Activated T-cell treated with anti-CD3 and anti-CD28 coated beads, Interleukin-2, amount 50 U/mL, for 48 hours (primary cell): ENCODE data around the gene CAPZA1.
"Not testable (repeated sequence)": the region's sequence is repeated elsewhere in the genome, so short reads cannot be mapped to it uniquely, and the experiment has no call there.

Source experiments
- DNase-seq, 2 experiments: peaks; one replicate each; pipeline ENCODE4 v3.0.0-alpha.2; 2020

CAPZA1 gene

DNA sequence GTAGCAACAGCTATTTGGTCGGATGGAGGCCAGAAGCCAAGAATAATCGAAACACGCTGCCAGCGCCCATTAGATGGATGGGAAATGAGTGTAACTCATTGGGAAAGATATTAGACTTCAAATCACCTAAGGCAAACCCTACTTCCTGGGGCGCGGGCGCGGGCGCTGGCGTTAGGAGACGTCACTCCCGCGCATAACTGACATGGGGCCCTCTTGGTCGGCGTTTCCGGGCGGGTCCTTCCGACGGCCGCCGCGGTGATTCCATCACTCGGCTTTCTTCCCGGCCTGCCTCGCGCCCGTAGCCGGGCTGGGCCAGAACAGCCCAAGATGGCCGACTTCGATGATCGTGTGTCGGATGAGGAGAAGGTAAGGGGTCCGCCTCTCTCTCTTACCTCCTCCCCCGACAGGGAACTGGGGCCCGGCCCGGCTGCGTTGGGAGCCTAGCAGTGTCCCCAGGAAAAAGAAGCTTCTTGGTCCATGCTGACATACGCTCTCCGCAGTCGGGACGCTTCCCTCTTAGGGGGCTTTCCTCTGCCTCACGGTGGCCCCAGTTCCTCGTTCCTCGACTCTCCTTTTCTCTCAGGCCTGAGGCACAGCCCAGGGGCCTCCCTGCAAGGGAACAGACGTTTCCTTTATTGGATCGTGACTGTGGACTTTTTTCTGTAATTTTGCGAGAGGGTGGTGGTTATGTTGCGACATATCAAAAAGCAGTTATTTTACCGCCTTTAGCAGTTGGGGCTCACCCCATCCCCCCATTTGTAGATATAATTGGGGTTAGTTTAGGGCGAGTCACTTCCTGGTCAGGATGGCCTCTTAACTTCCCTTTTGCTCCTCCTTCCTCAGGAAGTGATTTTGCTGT, at the start of gene CAPZA1:
CAPZA1 (plus strand) TSS at position 315 of the 859 bp plus-strand sequence; CDS start at position 328, 13 bp downstream.
- peak; percentile 90 to 93 for DNase-seq

GRCh38 chr1:112575154-112575804, 44.4 kb upstream of the CAPZA1 start:
- DNase-seq: no peak

- no peak for DNase-seq
Measured at GRCh38 chr1:112576240-112576639, 43.4 kb upstream of the CAPZA1 start.

DNA sequence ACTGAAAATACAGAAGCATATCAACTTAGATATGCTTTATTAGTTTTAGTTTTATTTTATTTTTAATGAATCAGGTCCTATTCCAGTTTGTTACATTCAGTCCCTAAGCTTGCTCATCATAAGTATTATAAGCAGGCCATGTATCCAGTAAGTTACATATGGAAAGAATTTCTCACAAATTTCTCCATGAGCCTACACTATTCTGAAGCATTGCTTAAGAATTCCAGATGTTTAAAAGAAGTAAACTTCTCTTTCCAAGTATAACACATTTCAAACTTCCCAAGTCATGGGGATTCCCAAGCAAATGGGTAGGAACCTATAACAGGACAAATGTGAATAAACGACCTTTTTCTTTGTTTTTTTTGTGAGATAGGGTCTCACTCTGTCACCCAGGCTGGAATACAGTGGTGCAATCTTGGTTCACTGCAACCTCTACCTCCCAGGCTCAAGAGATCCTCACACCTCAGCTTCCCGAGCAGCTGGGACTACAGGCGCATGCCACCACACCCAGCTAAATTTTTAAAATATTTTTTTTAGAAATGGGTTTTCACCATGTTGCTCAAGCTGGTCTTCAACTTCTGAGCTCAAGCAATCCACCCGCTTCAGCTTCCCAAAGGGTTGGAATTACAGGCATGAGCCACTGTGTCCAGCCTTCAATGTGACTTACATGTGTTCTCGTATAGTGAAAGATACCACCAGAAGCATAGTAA, 39.7 kb upstream of the CAPZA1 start:
- DNase-seq: no peak

- DNase-seq: no peak
Measured at GRCh38 chr1:112581586-112582192, 37.9 kb upstream of the CAPZA1 start.

GRCh38 chr1:112583366-112583765, 36.3 kb upstream of the CAPZA1 start:
- no peak for DNase-seq

GRCh38 chr1:112589766-112590165, 29.9 kb upstream of the CAPZA1 start:
- no peak for DNase-seq

DNA sequence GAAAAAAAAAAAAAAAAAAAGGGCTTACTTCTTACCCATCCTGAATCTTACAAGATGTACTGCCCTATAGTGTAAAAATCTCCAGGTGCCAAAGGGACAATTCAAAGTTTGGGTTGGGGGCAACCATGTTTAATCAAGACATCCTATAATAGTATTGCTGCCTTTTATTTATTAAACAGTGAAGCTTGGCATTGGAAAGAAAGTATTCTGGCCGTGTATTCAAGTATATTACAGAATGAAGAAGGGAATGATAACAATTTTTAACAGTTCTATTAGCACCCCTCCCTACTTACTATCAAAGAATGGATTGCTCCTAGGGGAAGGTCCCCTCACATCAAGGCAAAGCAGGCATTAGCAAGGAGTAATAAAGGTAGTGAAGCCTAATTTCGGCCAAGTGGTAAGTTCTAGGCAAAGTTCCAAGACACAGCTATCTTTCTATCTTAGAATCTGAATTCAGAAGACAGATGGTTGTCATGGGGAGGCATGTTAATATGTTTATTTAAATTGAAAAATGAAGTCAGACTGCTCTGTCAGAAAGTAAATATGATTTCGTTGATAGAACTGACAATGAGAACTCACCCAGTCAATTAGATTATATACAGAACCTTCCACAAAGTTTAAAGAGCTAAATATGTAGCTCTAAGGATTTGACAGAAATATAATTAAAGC, 25.3 kb upstream of the CAPZA1 start:
- no peak for DNase-seq

- no peak for DNase-seq
Measured at GRCh38 chr1:112599477-112599876, 20.2 kb upstream of the CAPZA1 start.

GRCh38 chr1:112603012-112603411, 16.6 kb upstream of the CAPZA1 start:
- DNase-seq: no peak

GRCh38 chr1:112603541-112603940, 16.1 kb upstream of the CAPZA1 start:
- DNase-seq: no peak

DNA sequence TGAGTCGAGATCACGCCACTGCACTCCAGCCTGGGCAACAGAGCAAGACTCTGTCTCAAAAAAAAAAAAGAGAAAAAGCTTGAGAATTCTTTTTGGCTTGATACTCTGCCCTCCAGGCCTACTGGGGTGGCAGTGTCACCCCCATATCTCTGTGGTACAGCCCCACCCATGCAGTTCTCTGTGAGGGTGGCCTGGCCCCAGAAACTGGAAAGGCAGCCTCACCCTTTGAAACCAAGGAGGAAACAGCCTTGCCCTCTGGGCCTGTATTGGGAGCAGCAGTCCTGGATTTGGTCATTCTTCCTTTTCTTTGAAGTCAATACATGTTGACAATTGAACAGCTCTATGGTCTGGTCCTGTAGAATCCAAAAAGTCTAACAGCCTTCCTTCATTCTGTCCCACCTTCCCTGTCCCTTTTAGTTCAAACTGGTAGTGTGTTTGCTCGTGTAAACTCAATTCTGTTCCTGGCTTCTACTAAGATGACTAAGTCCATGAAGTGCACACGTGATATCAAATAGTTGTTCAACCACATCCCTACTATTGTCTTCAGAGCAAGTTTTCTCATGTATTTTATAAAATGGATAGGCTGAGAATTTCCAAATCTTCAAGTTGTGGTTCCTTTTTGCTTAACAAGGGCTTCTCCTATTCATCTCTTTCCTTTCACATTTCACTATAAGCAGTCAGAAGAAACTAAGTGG, 13.9 kb upstream of the CAPZA1 start:
- no peak for DNase-seq

- no peak for DNase-seq
Measured at GRCh38 chr1:112614460-112615065, 5.1 kb upstream of the CAPZA1 start.

DNA sequence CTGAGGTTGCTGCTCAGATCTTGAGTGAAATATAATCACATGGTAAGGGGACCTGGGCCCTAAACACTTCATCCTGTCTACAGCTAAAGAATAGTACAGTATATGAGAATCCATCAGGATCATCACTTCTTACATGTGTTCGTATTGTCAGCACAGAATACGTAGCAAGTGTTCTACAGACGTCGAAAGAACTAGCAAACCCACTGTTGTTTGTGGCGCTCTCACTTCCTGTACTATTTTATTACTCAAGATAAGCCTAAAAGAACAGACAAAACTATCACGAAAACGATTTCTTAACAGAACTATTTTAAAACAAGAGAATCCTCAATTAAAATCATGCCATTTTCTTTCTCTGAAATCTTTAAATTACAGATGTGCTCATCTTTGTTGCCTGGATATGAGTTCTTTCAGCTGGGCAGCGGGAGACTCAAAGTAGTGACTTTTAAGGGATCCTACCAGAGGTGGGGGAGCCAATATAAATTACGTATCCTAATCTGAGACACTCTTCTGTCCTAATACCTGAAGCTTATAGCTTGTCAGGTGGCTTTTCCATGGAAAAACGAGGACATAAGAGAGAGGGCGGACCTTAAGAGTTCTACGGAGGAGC, 1.4 kb upstream of the CAPZA1 start:
- no peak for DNase-seq

DNA sequence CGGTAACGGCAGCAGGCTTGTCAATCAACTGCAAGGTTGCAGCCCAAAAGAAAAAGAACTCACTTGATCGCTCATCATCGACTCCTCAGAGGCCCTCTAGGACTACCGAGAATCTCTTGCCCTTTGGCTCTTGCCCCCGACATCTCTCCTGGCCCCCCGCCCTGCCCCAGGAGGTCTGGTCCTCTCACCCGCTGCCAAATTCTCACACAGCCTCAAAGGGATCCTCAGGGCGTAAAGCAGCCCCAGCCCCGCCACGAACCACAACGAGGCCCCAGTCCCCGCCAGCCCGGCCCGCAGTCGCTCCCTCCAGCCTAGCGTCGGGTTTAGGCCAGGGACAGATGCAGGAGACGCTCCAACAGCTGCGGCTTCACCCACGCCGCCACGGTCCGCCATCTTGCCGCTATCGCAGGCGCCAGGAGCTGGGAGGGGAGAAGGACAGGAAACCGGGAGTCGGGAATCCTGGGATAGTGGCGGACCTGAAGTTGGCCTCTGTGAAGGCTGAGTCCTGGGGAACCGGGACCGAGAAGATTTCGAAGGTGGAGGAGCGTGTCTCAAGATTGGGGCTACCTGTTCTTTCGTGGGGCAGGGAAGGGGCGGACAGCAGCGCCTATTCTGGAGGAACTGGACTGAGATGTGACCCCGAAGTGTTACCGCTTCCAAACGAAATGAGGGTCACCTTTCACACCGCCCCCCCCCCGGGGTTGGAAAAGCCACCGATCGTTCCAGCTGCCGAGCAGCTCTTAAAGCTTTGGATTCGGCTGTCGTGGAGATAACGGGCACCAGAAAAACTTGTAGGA, 713 bp upstream of the CAPZA1 start, which contains the start of gene ST7L:
ST7L (minus strand) TSS at position 421 of the 797 bp plus-strand sequence; CDS start at position 393, 28 bp downstream.
- DNase-seq: peak; percentile 77 to 78

- no peak for DNase-seq
Measured at GRCh38 chr1:112620377-112620695, 704 bp downstream of the CAPZA1 start.

GRCh38 chr1:112624493-112624892, 4.9 kb downstream of the CAPZA1 start:
- DNase-seq: not testable (repeated sequence)

DNA sequence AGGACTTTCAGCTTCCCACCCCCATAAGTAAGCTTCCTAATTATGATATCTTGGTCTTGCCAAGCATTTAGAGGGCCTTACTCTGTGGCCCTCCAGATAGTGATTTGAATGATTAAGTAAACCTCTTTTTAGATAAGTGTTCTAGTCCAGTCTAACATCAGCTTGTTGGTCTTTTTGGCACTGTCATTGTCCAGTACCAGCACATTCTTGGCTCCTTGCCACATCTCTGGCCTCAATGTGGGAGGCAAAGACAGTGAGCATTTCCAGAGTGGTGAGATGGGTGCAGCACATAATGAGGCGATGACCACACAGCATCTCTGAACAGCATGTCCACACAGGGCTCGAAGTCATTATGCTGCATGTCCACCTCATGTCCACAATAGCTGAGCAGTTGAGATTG, 6.1 kb downstream of the CAPZA1 start:
- DNase-seq: no peak

DNA sequence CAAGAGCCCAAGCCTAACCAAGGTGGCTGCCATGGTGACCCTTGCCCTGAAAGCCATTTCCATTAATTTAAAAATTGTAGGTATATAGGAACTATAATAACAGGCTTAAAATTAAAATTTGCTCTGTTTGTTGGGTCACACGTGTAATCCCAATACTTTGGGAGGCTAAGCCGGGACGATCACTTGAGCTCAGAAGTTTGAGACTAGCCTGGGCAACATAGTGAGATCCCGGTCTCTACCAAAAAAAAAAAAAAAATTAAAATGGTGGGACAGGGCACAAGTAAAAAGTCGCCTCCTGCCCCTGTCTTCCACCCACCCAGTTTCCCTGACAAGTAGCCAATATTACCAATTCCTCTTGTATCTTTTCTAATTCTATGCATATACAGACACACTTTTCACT, 6.6 kb downstream of the CAPZA1 start:
- no peak for DNase-seq

DNA sequence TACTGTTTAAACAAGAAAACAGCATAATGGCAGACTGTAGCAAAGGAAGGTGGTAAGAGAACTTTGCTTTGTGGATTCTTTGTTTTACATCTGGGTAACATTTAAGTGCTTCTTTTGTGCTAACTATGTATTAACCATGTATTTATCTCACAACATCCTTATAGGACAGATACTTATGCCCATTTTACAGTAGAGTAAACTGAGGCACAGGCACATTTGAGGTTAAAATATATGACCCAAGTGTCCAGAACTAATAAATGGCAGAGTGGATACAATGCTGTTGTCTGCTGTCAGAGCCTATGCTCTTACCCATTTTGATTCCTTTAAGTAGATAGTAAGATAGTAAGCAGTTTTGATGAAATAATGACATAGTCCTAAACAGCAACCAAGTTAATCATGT, 7.3 kb downstream of the CAPZA1 start:
- DNase-seq: no peak
